Skeletal muscle tissue (tissue), 4 donors: ENCODE results near the gene HNRNPUL1. TPM values are rescaled to one million over a fixed set of nuclear protein-coding genes. Genes with fewer than 3 reads are reported as not detected.
"Not testable (repeated sequence)": the region's sequence is repeated elsewhere in the genome, so short reads cannot be mapped to it uniquely, and the experiment has no call there.

Experiments
- H3K27ac ChIP-seq: one replicate; pipeline ENCODE4 v1.7.0; 2013; ENCODE audit warnings: mild to moderate bottlenecking, low read depth, low read length, inconsistent platforms
- H3K27me3 ChIP-seq, 3 donors: one replicate each; pipeline ENCODE4 v1.7.0; 2013; ENCODE audit warnings: low read length in 3 of 3; ENCODE audit not compliant: control insufficient read depth in 3 of 3, insufficient read depth in 3 of 3
- H3K36me3 ChIP-seq, 3 donors: one replicate each; pipeline ENCODE4 v1.7.0; 2013; ENCODE audit warnings: low read length in 3 of 3; ENCODE audit not compliant: control insufficient read depth in 3 of 3, insufficient read depth in 3 of 3
- H3K4me1 ChIP-seq, 3 donors: one replicate each; pipeline ENCODE4 v1.7.0; 2013; ENCODE audit warnings: low read length in 3 of 3, mild to moderate bottlenecking in 3 of 3; ENCODE audit not compliant: control insufficient read depth in 3 of 3, insufficient read depth in 3 of 3
- H3K4me3 ChIP-seq, 3 donors: one replicate each; pipeline ENCODE4 v1.7.0; 2013; ENCODE audit warnings: low read length in 3 of 3
- H3K9ac ChIP-seq, 3 donors: one replicate each; pipeline ENCODE4 v1.7.0; 2013; ENCODE audit warnings: low read length in 3 of 3, mild to moderate bottlenecking in 3 of 3, moderate library complexity in 2 of 3, low read depth in 1 of 3
- H3K9me3 ChIP-seq, 3 donors: one replicate each; pipeline ENCODE4 v1.7.0; 2013; ENCODE audit warnings: low read length in 3 of 3; ENCODE audit not compliant: control insufficient read depth in 3 of 3
- total RNA-seq: library from RNA; depleted of rRNA; stranded (reverse); fragments of >200 nt; gene quantifications from one replicate; pipeline ENCODE4 v1.2.3, GENCODE V29; 2014
- donor health status: Osteomylitis.

The HNRNPUL1 gene
- total RNA-seq, 1 donor from 2014 or later: 68.4 TPM

DNA sequence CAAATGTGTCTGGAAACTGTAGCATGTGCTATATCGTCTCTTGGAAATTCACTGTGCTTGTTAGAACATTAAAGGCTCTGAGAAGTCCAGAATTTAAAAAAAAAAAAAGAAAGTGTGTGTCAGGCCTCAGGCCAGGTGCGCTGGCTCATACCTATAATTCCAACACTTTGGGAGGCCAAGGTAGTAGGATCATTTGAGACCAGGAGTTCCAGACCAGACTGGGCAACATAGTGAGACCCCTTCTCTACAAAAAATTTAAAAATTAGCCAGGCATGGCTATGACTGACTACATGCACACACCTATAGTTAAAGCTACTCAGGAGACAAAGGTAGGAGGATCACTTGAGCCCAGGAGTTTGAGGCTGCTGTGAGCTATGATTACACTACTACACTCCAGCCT lies 4.9 kb downstream of the HNRNPUL1 start:
- Histone ChIP-seq H3K27ac (no peak overlapping the region), H3K9ac (no peak overlapping the region), H3K4me1 (peaks cover 20 to 25% (median 22%) of the 10 kb centered on the region in 3 donors), H3K9me3 (no peaks in the 10 kb centered on the region), H3K36me3 (peaks cover 55 to 59% (median 55%) of the 10 kb centered on the region in 3 donors), H3K27me3 (no peaks in the 10 kb centered on the region), H3K4me3 (no peak overlapping the region)

DNA sequence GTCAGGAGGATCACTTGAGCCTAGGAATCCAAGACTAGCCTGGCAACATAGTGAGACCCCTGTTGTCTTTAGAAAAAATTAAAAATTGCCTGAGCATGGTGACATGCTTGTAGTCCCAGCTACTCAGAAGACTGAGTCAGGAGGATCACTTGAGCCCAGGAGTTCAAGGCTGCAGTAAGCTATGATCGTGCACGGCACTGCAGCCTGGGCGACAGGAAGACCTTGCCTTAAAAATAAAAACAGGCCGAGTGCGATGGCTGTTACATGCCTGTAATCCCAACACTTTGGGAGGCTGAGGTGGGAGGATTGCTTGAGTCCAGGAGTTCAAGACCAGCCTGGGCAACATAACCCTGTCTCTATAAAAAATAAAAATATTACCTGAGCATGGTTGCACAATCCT lies 5.4 kb downstream of the HNRNPUL1 start:
- Histone ChIP-seq H3K9me3 (no peaks in the 10 kb centered on the region), H3K4me3 (no peak overlapping the region), H3K27me3 (no peaks in the 10 kb centered on the region), H3K4me1 (peaks cover 20 to 25% (median 22%) of the 10 kb centered on the region in 3 donors), H3K9ac (no peak overlapping the region), H3K27ac (no peak overlapping the region), H3K36me3 (peaks cover 60 to 65% (median 60%) of the 10 kb centered on the region in 3 donors)

DNA sequence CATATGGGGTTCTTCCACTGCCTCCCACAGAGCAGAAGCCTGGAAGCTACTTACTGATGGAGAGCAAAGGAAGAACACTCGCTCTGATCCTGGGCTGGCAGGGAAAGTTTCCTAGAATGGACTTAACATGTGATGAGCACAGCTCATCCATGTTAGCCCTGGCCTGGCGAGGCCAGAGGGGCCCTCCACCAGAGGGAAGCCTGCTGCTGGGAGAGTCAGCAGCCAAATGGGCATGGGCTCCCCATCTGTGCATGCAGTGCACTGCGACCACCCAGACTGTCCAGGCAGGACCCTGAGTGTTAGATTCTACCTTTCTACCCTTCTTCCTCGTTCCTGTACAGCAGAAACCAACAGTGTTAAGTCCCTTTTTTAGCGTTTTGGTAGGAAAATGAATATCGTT lies 8.9 kb downstream of the HNRNPUL1 start:
- Histone ChIP-seq H3K4me1 (no peaks in the 10 kb centered on the region), H3K4me3 (no peak overlapping the region), H3K36me3 (peaks cover 87 to 94% (median 89%) of the 10 kb centered on the region in 3 donors), H3K9me3 (no peaks in the 10 kb centered on the region), H3K9ac (no peak overlapping the region), H3K27ac (no peak overlapping the region), H3K27me3 (no peaks in the 10 kb centered on the region)

DNA sequence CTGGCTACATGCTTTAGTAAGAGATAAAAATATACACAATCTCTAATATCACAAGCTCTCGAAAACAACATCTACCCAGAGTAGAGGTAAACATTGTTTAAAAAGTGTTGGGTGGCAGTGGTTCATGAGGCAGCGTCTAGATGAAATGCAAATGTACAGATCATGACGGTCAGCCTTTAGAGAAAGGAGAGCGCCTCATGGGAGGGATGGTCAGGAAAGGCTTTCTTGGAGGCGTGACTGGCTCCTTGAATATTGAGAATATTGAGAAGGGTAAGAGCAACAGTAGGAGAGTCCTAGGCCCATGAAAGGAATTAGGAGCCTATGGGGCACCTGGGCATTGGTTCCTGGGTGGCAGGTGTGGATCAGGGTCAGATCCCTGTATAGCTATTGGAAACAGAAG lies 10.6 kb downstream of the HNRNPUL1 start:
- Histone ChIP-seq H3K9me3 (no peaks in the 10 kb centered on the region), H3K4me3 (no peak overlapping the region), H3K36me3 (peaks cover 81 to 95% (median 90%) of the 10 kb centered on the region in 3 donors), H3K27me3 (no peaks in the 10 kb centered on the region), H3K27ac (no peak overlapping the region), H3K4me1 (no peaks in the 10 kb centered on the region), H3K9ac (no peak overlapping the region)

DNA sequence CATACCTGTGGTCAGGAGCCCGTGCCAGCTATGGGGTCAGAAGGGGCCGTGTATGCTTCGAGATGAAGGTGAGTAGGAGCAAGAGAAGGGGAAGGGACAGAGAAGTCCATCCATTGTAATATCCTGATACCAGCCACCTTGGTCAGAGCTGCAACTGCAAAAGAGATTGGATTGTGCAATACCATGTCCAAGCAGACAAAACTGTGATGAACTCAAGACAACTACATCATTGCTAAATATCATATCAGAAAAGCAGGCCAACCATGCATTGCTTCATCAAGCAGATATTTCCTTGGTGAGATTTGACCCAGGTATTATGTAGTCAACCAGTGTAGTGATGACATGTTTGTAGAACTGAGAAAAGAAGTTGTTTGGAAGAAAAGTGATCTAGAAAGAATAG lies 12.1 kb downstream of the HNRNPUL1 start:
- Histone ChIP-seq H3K27ac (no peak overlapping the region), H3K4me3 (no peak overlapping the region), H3K9ac (no peak overlapping the region), H3K27me3 (no peaks in the 10 kb centered on the region), H3K36me3 (peaks cover 86 to 98% (median 93%) of the 10 kb centered on the region in 3 donors), H3K4me1 (no peaks in the 10 kb centered on the region), H3K9me3 (no peaks in the 10 kb centered on the region)

DNA sequence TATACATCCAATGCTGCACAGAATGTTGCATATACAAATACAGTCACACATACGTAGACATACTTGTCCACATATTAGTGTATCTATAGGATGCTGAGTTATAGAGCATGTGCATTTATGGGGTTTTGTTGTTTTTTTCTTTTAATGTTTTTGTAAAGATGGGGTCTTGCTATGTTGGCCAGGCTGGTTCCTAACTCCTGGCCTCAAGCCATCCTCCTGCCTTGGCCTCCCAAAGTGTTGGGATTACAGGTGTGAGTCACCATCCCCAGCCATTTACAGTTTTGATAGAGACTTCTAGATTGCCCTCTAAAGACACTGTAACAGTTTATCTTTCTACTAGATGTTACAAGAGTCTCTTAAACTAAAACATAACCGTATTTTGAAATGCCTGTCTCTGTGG lies 14.3 kb downstream of the HNRNPUL1 start:
- Histone ChIP-seq H3K36me3 (peaks cover 75 to 93% (median 84%) of the 10 kb centered on the region in 3 donors), H3K27ac (no peak overlapping the region), H3K27me3 (no peaks in the 10 kb centered on the region), H3K9me3 (no peaks in the 10 kb centered on the region), H3K4me1 (no peaks in the 10 kb centered on the region), H3K9ac (no peak overlapping the region), H3K4me3 (no peak overlapping the region)

DNA sequence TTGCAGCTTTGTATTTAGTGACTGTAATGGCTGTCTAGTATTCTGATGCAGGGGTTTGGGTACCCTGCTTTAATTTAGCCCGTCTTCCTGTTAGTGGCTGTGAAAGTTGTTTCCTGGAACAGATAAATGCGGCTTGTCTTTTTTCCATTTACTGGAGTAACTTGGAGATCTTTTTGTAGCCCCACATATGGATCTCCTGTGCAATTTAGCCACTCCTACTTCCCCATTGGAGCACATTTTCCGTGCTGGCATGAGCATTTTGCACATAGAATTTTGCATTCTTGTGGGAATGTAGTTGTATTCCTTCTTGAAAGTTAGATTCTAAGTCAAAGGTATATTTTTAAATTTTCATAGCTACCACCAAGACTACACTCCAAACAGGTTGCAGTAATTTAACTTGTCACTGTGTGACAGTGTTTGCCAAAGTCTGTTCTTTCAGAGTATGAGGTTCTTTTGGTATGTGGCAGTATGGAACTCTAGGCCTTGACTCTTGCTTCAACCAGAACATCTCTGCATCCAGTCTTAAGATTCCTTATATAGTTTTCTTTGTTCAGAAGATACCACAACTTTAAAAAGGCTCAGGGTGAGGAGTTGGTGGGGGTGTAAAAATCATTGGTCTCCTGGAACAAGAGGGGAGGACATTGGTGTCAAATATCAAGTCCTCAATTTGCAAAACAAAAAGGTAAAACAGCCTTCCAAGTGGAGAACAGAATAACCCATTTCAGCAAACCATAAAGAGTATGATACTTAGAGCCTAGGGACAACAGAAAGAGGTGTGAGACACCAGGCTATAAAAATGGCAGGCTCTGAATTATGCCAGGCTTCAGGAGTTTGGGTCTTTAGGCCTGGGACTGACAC lies 24.7 kb downstream of the HNRNPUL1 start:
- Histone ChIP-seq H3K36me3 (peaks cover 39 to 78% (median 72%) of the 10 kb centered on the region in 3 donors), H3K4me3 (no peak overlapping the region), H3K27me3 (no peaks in the 10 kb centered on the region), H3K4me1 (no peaks in the 10 kb centered on the region), H3K9me3 (no peaks in the 10 kb centered on the region), H3K27ac (no peak overlapping the region), H3K9ac (no peak overlapping the region)

DNA sequence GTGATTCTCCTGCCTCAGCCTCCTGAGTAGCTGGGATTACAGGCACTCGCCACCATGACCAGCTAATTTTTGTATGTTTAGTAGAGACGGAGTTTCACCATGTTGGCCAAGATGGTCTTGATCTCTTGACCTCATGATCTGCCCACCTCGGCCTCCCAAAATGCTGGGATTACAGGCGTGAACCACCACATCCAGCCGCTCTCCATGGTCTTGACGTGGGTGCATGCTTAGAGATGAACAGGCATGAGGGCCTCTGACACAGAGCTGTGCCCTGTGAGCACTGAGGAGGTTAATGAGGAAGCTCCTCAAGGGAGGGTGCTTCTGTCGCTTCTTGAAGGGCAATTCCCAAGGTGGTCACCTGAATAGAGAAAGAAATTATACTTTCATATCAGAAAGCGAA lies 25.6 kb downstream of the HNRNPUL1 start:
- H3K9me3 ChIP-seq, H3K27me3 ChIP-seq, H3K27ac ChIP-seq, H3K4me3 ChIP-seq, H3K9ac ChIP-seq, H3K4me1 ChIP-seq: not testable (repeated sequence)
- peaks cover 48 to 80% (median 74%) of the 10 kb centered on the region in 3 donors for H3K36me3 ChIP-seq

DNA sequence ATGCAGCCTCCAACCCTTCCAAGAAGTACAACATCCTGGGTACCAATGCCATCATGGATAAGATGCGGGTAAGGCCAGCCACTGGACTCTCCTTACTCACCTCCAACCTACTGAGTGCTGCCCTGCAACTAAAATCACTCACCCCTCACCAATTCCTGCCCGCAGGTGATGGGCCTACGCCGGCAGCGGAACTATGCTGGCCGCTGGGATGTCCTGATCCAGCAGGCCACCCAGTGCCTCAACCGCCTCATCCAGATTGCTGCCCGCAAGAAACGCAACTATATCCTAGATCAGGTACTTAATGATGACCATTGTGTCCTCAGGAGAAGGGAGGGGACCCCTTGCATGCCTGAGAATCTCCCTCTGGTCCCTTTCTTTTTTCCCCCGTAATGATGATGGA lies 30.2 kb downstream of the HNRNPUL1 start:
- no peaks in the 10 kb centered on the region for H3K9me3 ChIP-seq
- H3K4me1 ChIP-seq: peaks cover 29 to 33% (median 33%) of the 10 kb centered on the region in 3 donors
- no peak overlapping the region for H3K9ac ChIP-seq
- no peaks in the 10 kb centered on the region for H3K27me3 ChIP-seq
- H3K36me3 ChIP-seq: peaks cover 57 to 86% (median 74%) of the 10 kb centered on the region in 3 donors
- H3K27ac ChIP-seq: no peak overlapping the region
- no peak overlapping the region for H3K4me3 ChIP-seq

DNA sequence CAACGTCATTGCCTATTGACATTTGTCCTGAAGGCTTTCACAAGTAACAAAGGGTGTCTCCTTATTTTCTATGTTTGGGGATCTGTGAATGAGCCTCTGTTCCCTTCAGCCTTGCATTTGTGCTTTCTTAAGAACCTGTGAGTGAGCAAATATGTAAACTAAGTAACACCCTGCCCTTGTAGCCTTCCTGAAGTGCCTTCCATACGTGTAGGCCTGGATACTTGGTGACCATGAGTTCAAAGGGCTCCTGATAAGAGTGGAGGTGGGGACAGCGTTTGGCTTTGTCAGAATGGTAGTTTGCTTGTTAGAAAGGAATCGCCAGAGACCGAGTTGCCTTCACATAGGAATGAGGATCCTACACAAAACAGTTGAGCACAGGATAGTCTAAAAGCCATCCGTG lies 31.3 kb downstream of the HNRNPUL1 start:
- no peaks in the 10 kb centered on the region for H3K9me3 ChIP-seq
- H3K36me3 ChIP-seq: peaks cover 53 to 76% (median 67%) of the 10 kb centered on the region in 3 donors
- no peak overlapping the region for H3K9ac ChIP-seq
- peaks cover 40 to 44% (median 44%) of the 10 kb centered on the region in 3 donors for H3K4me1 ChIP-seq
- no peak overlapping the region for H3K4me3 ChIP-seq
- H3K27ac ChIP-seq: no peak overlapping the region
- H3K27me3 ChIP-seq: no peaks in the 10 kb centered on the region
